B cell (primary cell): Measurements from ENCODE around the gene DHX15.

ENCODE experiments used
- EZH2 ChIP-seq: IDR thresholded peaks from 2 replicates; pipeline ENCODE4 v1.6.1; 2012; ENCODE audit warnings: borderline replicate concordance, low read depth, mild to moderate bottlenecking, moderate library complexity, low read length; ENCODE audit not compliant: insufficient read depth, poor library complexity, severe bottlenecking
- TF ChIP-seq, protein P1 (sequence below): fragments of 200-600 bp; IDR thresholded peaks from one replicate; pipeline ENCODE4 v1.8.0; 2022; ENCODE audit warnings: antibody characterized with exemption, mild to moderate bottlenecking

GRCh38 chr4:24632011-24632410 is 47.7 kb upstream of the DHX15 start:
- TF ChIP-seq, protein P1, sequence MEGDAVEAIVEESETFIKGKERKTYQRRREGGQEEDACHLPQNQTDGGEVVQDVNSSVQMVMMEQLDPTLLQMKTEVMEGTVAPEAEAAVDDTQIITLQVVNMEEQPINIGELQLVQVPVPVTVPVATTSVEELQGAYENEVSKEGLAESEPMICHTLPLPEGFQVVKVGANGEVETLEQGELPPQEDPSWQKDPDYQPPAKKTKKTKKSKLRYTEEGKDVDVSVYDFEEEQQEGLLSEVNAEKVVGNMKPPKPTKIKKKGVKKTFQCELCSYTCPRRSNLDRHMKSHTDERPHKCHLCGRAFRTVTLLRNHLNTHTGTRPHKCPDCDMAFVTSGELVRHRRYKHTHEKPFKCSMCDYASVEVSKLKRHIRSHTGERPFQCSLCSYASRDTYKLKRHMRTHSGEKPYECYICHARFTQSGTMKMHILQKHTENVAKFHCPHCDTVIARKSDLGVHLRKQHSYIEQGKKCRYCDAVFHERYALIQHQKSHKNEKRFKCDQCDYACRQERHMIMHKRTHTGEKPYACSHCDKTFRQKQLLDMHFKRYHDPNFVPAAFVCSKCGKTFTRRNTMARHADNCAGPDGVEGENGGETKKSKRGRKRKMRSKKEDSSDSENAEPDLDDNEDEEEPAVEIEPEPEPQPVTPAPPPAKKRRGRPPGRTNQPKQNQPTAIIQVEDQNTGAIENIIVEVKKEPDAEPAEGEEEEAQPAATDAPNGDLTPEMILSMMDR = no peak
- TF ChIP-seq EZH2 = no peak
